Naive thymus-derived CD4-positive, alpha-beta T cell (primary cell): ENCODE data around the gene SLC2A11. TPM values are rescaled to one million over a fixed set of nuclear protein-coding genes. Genes with fewer than 3 reads are reported as not detected.
"Not testable (repeated sequence)": the region's sequence is repeated elsewhere in the genome, so short reads cannot be mapped to it uniquely, and the experiment has no call there.

Experiments used
- ATAC-seq: fragments of 150-1000 bp; cut with Tn5 transposase; 2 replicates; pipeline ENCODE4 v1.10.0; 2021; ENCODE audit warnings: mild to moderate bottlenecking, moderate library complexity
- CTCF ChIA-PET: fragments of 350-600 bp; sonication (Branson Sonifier 250); formaldehyde crosslinking; loops from one replicate; lab custom pipeline; 2021; ENCODE audit warnings: antibody characterized with exemption; lab: Charles Lee
- POLR2A ChIA-PET: fragments of 350-600 bp; sonication (Branson Sonifier 250); formaldehyde crosslinking; loops from one replicate; lab custom pipeline; 2021; ENCODE audit warnings: antibody characterized with exemption, inconsistent platforms; lab: Charles Lee
- DNase-seq, 9 donors: peaks; one replicate each; pipeline versions ENCODE4 v3.0.0 to v3.0.0-alpha.2; 2020 to 2022; ENCODE audit warnings: mixed read lengths in 1 of 9
- H3K27ac ChIP-seq: one replicate; pipeline ENCODE4 v1.7.0; 2013; ENCODE audit warnings: mild to moderate bottlenecking, low read depth, low read length, moderate library complexity
- H3K27me3 ChIP-seq, 2 donors: one replicate each; pipeline ENCODE4 v1.7.0; 2013; ENCODE audit warnings: low read length in 2 of 2, mild to moderate bottlenecking in 2 of 2, moderate library complexity in 2 of 2; ENCODE audit not compliant: control insufficient read depth in 2 of 2, insufficient read depth in 2 of 2
- H3K36me3 ChIP-seq, 3 experiments: 1 replicate in 2 of 3; 2 replicates in 1 of 3; pipeline ENCODE4 v1.7.0; 2013; ENCODE audit warnings: low read length in 3 of 3, mild to moderate bottlenecking in 3 of 3, moderate library complexity in 1 of 3; ENCODE audit not compliant: insufficient read depth in 3 of 3, control insufficient read depth in 2 of 3
- H3K4me1 ChIP-seq, 2 donors: one replicate each; pipeline ENCODE4 v1.7.0; 2013; ENCODE audit warnings: low read length in 2 of 2, mild to moderate bottlenecking in 2 of 2, moderate library complexity in 1 of 2; ENCODE audit not compliant: control insufficient read depth in 2 of 2, insufficient read depth in 2 of 2
- H3K4me3 ChIP-seq: 2 replicates; pipeline ENCODE4 v1.7.0; 2013; ENCODE audit warnings: mild to moderate bottlenecking, low read length
- H3K9me3 ChIP-seq, 3 experiments: 1 replicate in 2 of 3; 2 replicates in 1 of 3; pipeline ENCODE4 v1.7.0; 2013; ENCODE audit warnings: low read length in 3 of 3; ENCODE audit not compliant: control insufficient read depth in 2 of 3
- H3K27ac Mint-ChIP-seq, 9 donors: one replicate each; pipeline ENCODE4 v1.8.0; 2020 to 2022; ENCODE audit warnings: mixed read lengths in 9 of 9, mild to moderate bottlenecking in 8 of 9, moderate library complexity in 5 of 9, inconsistent platforms in 2 of 9
- H3K27me3 Mint-ChIP-seq, 5 donors: one replicate each; pipeline ENCODE4 v1.8.0; 2021 to 2022; ENCODE audit warnings: mixed read lengths in 5 of 5, mild to moderate bottlenecking in 1 of 5
- H3K36me3 Mint-ChIP-seq, 5 donors: one replicate each; pipeline ENCODE4 v1.8.0; 2020 to 2022; ENCODE audit warnings: mixed read lengths in 5 of 5, mild to moderate bottlenecking in 3 of 5, inconsistent platforms in 1 of 5
- H3K4me1 Mint-ChIP-seq, 7 donors: one replicate each; pipeline ENCODE4 v1.8.0; 2020 to 2022; ENCODE audit warnings: mixed read lengths in 7 of 7, mild to moderate bottlenecking in 3 of 7, inconsistent platforms in 1 of 7
- H3K4me3 Mint-ChIP-seq, 10 donors: one replicate each; pipeline ENCODE4 v1.8.0; 2020 to 2022; ENCODE audit warnings: mild to moderate bottlenecking in 10 of 10, mixed read lengths in 10 of 10, moderate library complexity in 6 of 10, inconsistent platforms in 2 of 10
- H3K9me3 Mint-ChIP-seq, 11 donors: one replicate each; pipeline ENCODE4 v1.8.0; 2020 to 2022; ENCODE audit warnings: mixed read lengths in 11 of 11, mild to moderate bottlenecking in 4 of 11, inconsistent platforms in 1 of 11, moderate library complexity in 1 of 11
- intact Hi-C, 2 donors: fragments of 100-400 bp; cut with micrococcal nuclease; formaldehyde crosslinking; loops; one replicate each; pipeline ENCODE4 v1.15.1; 2023
- polyA plus RNA-seq, 2 donors: library from polyadenylated mRNA; unstranded; fragments of 300-500 nt; fragmentation: Illumina TruSeq; gene quantifications; one replicate each; pipeline ENCODE4 v1.2.3, GENCODE V29; 2021
- total RNA-seq, 6 experiments: library from RNA in 5 of 6; stranded (reverse) in 5 of 6; gene quantifications; 1 replicate in 5 of 6; 2 replicates in 1 of 6; pipeline ENCODE4 v1.2.3 and lab custom pipeline; 2021 to 2026

SLC2A11 gene
- total and polyA plus RNA-seq, 7 experiments from 2014 or later = 5.9 to 29.7 (median 10.9) TPM

GRCh38 chr22:23904573-23905254, 47.0 kb downstream of the SLC2A11 start:
- ATAC-seq (no peak), DNase-seq (no peak)
- intact Hi-C loops = no loop called here
- Mint-ChIP-seq H3K4me3 (no peak overlapping the region), H3K27me3 (peaks cover 0 to 24% (median 5%) of the 10 kb centered on the region in 5 donors), H3K4me1 (peaks cover 0 to 12% (median 0%) of the 10 kb centered on the region in 7 donors), H3K27ac (peak overlapping the region in 1 of 9 donors; percentile 67), H3K36me3 (peaks cover 0 to 11% (median under 1%) of the 10 kb centered on the region in 5 donors), H3K9me3 (peaks cover 0 to 7% (median 0%) of the 10 kb centered on the region in 11 donors)
- no peaks in the 10 kb centered on the region for H3K4me1 ChIP-seq
- H3K4me3 ChIP-seq = no peak overlapping the region
- no peak overlapping the region for H3K27ac ChIP-seq
- ChIA-PET CTCF (no interaction called here), POLR2A (interaction anchor here (0.6 kb wide), 1 partner anchor 31 kb away, joined by 3 read pairs; no protein-coding TSS in a partner anchor)
- H3K27me3 ChIP-seq = no peaks in the 10 kb centered on the region
- no peaks in the 10 kb centered on the region for H3K9me3 ChIP-seq
- H3K36me3 ChIP-seq = no peaks in the 10 kb centered on the region

- H3K27me3 ChIP-seq = no peaks in the 10 kb centered on the region
- Mint-ChIP-seq H3K27ac (no peak overlapping the region), H3K9me3 (no peaks in the 10 kb centered on the region), H3K27me3 (peaks cover 0 to 20% (median 5%) of the 10 kb centered on the region in 5 donors), H3K36me3 (no peaks in the 10 kb centered on the region), H3K4me3 (no peak overlapping the region), H3K4me1 (peaks cover 0 to 12% (median 0%) of the 10 kb centered on the region in 7 donors)
- DNase-seq (no peak), ATAC-seq (no peak)
- POLR2A ChIA-PET = no interaction called here
- H3K4me3 ChIP-seq = no peak overlapping the region
- intact Hi-C loops = no loop called here
- no peaks in the 10 kb centered on the region for H3K36me3 ChIP-seq
- no peak overlapping the region for H3K27ac ChIP-seq
- H3K4me1 ChIP-seq = no peaks in the 10 kb centered on the region
- H3K9me3 ChIP-seq = no peaks in the 10 kb centered on the region
- CTCF ChIA-PET = no interaction called here
These were observed 49.0 kb downstream of the SLC2A11 start for GRCh38 chr22:23906641-23907040.

GRCh38 chr22:23907423-23907822, 49.7 kb downstream of the SLC2A11 start:
- POLR2A ChIA-PET, H3K27me3 ChIP-seq, H3K27ac Mint-ChIP-seq, H3K9me3 Mint-ChIP-seq, H3K4me3 ChIP-seq, H3K36me3 Mint-ChIP-seq, H3K4me3 Mint-ChIP-seq, H3K27ac ChIP-seq, intact Hi-C loops, ATAC-seq, H3K9me3 ChIP-seq, H3K4me1 ChIP-seq, DNase-seq, H3K36me3 ChIP-seq, CTCF ChIA-PET: not testable (repeated sequence)
- Mint-ChIP-seq H3K27me3 (peaks cover 0 to 20% (median 5%) of the 10 kb centered on the region in 5 donors), H3K4me1 (peaks cover 0 to 12% (median 6%) of the 10 kb centered on the region in 7 donors)

GRCh38 chr22:23908587-23909205, 51.0 kb downstream of the SLC2A11 start:
- CTCF ChIA-PET = no interaction called here
- intact Hi-C loops = no loop called here
- peaks cover 6 to 21% (median 13%) of the 10 kb centered on the region in 7 donors for H3K4me1 Mint-ChIP-seq
- no peaks in the 10 kb centered on the region for H3K27me3 ChIP-seq
- H3K4me1 ChIP-seq = peaks cover 0 to 7% of the 10 kb centered on the region in 2 donors
- no peaks in the 10 kb centered on the region for H3K9me3 Mint-ChIP-seq
- peaks cover 0 to 2% (median 0%) of the 10 kb centered on the region in 5 donors for H3K36me3 Mint-ChIP-seq
- H3K36me3 ChIP-seq = no peaks in the 10 kb centered on the region
- DNase-seq = no peak
- no peaks in the 10 kb centered on the region for H3K9me3 ChIP-seq
- ATAC-seq = no peak
- POLR2A ChIA-PET = interaction anchor here (0.7 to 6.2 kb wide), 2 partner anchors 11 to 15 kb away, joined by 3 to 67 read pairs; partner anchors contain the start of gene MIF
- H3K4me3 ChIP-seq = no peak overlapping the region
- H3K27me3 Mint-ChIP-seq = peaks cover 0 to 20% (median 5%) of the 10 kb centered on the region in 5 donors
- H3K27ac Mint-ChIP-seq = no peak overlapping the region
- no peak overlapping the region for H3K27ac ChIP-seq
- no peak overlapping the region for H3K4me3 Mint-ChIP-seq

DNA sequence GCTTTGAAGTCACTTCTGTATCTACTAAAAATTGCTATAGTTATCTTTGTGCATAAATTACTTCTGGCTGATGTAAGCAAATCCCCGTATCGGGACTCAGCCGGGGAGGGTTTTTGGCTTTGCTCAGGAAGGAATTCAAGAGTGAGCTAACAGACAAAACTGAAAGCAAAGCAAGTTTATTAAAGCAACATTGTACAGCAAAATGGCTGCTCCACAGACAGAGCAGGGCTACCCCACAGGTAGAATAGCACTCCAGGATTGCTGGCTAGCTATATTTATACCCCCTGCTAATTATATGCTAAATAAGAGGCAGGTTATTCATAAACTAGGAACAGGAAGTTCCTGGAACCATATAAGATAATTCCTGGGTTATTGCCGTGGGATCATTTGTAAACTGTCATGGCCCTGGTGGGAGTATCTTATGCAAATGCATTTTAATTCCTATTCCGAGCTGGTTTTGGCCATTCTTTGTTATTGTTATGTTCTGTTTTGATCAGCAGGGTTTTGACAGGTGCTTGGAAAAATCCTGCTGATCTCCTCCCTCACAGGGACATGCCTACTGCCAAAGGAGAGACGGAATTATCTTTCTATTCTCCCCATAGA, 51.7 kb downstream of the SLC2A11 start:
- Mint-ChIP-seq H3K27me3 (peaks cover 0 to 18% (median 4%) of the 10 kb centered on the region in 5 donors), H3K27ac (peak overlapping the region in 1 of 9 donors; percentile 17), H3K4me3 (no peak overlapping the region), H3K9me3 (no peaks in the 10 kb centered on the region), H3K36me3 (peaks cover 0 to 2% (median 0%) of the 10 kb centered on the region in 5 donors), H3K4me1 (peaks cover 7 to 25% (median 17%) of the 10 kb centered on the region in 7 donors)
- intact Hi-C loops = no loop called here
- H3K4me3 ChIP-seq = no peak overlapping the region
- H3K27ac ChIP-seq = no peak overlapping the region
- no peaks in the 10 kb centered on the region for H3K9me3 ChIP-seq
- ChIA-PET CTCF (interaction anchor here (0.5 kb wide), 1 partner anchor 577 kb away, joined by 3 read pairs; no protein-coding TSS in a partner anchor), POLR2A (interaction anchor here (6.2 kb wide), 1 partner anchor 15 kb away, joined by 67 read pairs; the partner anchor contains the start of gene MIF)
- H3K4me1 ChIP-seq = peaks cover 0 to 7% of the 10 kb centered on the region in 2 donors
- H3K36me3 ChIP-seq = no peaks in the 10 kb centered on the region
- no peaks in the 10 kb centered on the region for H3K27me3 ChIP-seq
- ATAC-seq (no peak), DNase-seq (no peak)

DNA sequence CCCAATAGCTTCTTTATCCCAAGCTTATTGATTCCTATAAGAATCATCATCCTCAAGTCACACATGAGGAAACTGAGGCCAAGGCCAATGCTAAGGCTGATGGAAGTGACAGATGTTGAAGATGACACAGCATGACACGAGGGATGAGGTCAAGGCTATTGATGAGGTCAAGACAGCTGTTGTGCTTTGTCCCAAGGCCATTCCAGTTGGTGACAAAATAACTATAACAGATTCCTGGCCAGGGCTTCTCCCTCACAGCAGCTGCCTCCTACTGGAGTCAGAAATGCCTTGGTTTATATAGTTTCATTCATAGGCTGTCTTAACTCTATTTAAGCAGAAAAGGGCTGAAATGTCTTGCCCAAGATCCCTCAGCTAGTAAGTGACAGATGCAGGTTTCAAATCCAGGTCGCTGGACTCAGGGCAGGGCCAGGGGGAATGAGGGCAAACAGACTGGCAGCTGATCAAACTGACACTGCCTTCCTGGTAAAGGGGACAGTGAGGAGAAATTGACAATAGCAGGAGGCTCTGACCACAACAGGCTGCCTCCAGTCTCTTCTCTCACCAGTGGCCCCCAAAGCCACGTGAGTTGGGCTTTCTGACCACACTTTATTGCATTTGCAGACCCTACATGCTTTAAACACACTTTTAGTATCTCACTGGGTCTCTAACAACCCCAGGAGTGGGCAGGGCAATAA, 53.0 kb downstream of the SLC2A11 start:
- H3K27ac ChIP-seq = no peak overlapping the region
- Mint-ChIP-seq H3K9me3 (peaks cover 0 to 4% (median 0%) of the 10 kb centered on the region in 11 donors), H3K27me3 (peaks cover 0 to 8% (median 0%) of the 10 kb centered on the region in 5 donors), H3K36me3 (peaks cover 0 to 2% (median 0%) of the 10 kb centered on the region in 5 donors), H3K4me1 (peaks cover 7 to 30% (median 16%) of the 10 kb centered on the region in 7 donors), H3K27ac (peak overlapping the region in 2 of 9 donors; percentile 2 to 62), H3K4me3 (no peak overlapping the region)
- no peaks in the 10 kb centered on the region for H3K36me3 ChIP-seq
- H3K27me3 ChIP-seq = no peaks in the 10 kb centered on the region
- intact Hi-C loops = loop anchor here in 1 of 2 donors (5.0 kb wide), 1 partner anchor 193 kb away; no protein-coding TSS in a partner anchor
- ATAC-seq = no peak
- POLR2A ChIA-PET = interaction anchor here (1.0 to 6.2 kb wide), 4 partner anchors 9 to 217 kb away, joined by 3 to 67 read pairs (median 4); partner anchors contain the start of gene MIF
- no peak overlapping the region for H3K4me3 ChIP-seq
- H3K9me3 ChIP-seq = no peaks in the 10 kb centered on the region
- peaks cover 0 to 7% of the 10 kb centered on the region in 2 donors for H3K4me1 ChIP-seq
- DNase-seq = no peak
- CTCF ChIA-PET = no interaction called here
